Peyer's patch (tissue), 4 donors: ENCODE data around the gene EPAS1. TPM values are rescaled to one million over a fixed set of nuclear protein-coding genes. Genes with fewer than 3 reads are reported as not detected.

Source experiments
- DNase-seq, 3 donors: peaks; one replicate each; pipeline ENCODE4 v3.0.0-alpha.2; 2017 to 2019
- H3K27ac ChIP-seq, 4 donors: fragments of 200-600 bp; sonication (generic); one replicate each; pipeline ENCODE4 v1.5.1; 2016 to 2019
- H3K27me3 ChIP-seq, 2 donors: fragments of 200-600 bp; sonication (generic); one replicate each; pipeline ENCODE4 v1.5.1; 2019
- H3K36me3 ChIP-seq, 3 donors: fragments of 200-600 bp; sonication (generic); one replicate each; pipeline ENCODE4 v1.5.1; 2016 to 2019
- H3K4me1 ChIP-seq, 4 donors: fragments of 200-600 bp; sonication (generic); one replicate each; pipeline ENCODE4 v1.5.1; 2016 to 2019
- H3K4me3 ChIP-seq, 4 donors: fragments of 200-600 bp; sonication (generic); 1 replicate in 3 of 4; 2 replicates in 1 of 4; pipeline ENCODE4 v1.5.1; 2016 to 2019; ENCODE audit warnings: mild to moderate bottlenecking in 1 of 4
- H3K9me3 ChIP-seq, 4 donors: fragments of 200-600 bp; sonication (generic); one replicate each; pipeline ENCODE4 v1.5.1; 2016 to 2019; ENCODE audit warnings: mild to moderate bottlenecking in 1 of 4
- POLR2A ChIP-seq, 2 donors: fragments of 450-650 bp; IDR thresholded peaks; one replicate each; pipeline ENCODE4 v1.5.1; 2017; ENCODE audit warnings: antibody characterized with exemption in 2 of 2, mild to moderate bottlenecking in 2 of 2, moderate library complexity in 2 of 2
- total RNA-seq, 4 donors: library from RNA; depleted of rRNA; stranded (reverse); fragments of >200 nt; gene quantifications; one replicate each; pipeline ENCODE4 v1.1.0, GENCODE V29; 2016
- TF ChIP-seq, protein P1 (sequence below), 6 experiments: fragments of 450-650 bp in 4 of 6; fragments of 200-600 bp in 2 of 6; sonication (generic) in 1 of 6; IDR thresholded peaks; one replicate each; pipeline ENCODE4 v1.5.1; 2017 to 2019; ENCODE audit warnings: antibody characterized with exemption in 6 of 6, mild to moderate bottlenecking in 3 of 6, moderate library complexity in 1 of 6

The EPAS1 gene
- total RNA-seq, 4 donors from 2014 or later = 114 to 240 (median 196) TPM

DNA sequence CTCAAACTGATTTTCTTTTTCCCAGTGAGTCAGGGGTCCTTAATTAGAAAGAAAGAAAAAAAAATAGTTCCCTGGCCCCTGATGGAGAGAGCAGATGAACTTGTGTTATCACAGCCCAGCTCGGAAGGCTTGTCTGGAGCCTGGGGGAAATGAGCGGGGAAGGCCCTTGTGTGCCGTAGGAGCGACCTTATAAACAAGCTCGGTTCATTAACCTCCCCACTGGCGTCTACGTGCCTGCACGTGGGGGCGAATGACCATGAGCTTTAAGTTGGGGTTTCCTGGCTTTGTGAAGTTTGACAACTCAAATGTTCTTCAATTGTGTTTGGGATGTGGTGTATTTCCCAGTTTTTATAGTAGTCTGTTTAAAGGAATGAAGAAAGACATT lies 69.5 kb downstream of the EPAS1 start:
- DNase-seq = no peak
- no peak overlapping the region for H3K4me3 ChIP-seq
- peaks cover 0 to 7% (median 0%) of the 10 kb centered on the region in 4 donors for H3K4me1 ChIP-seq
- no peaks in the 10 kb centered on the region for H3K9me3 ChIP-seq
- TF ChIP-seq, protein P1, sequence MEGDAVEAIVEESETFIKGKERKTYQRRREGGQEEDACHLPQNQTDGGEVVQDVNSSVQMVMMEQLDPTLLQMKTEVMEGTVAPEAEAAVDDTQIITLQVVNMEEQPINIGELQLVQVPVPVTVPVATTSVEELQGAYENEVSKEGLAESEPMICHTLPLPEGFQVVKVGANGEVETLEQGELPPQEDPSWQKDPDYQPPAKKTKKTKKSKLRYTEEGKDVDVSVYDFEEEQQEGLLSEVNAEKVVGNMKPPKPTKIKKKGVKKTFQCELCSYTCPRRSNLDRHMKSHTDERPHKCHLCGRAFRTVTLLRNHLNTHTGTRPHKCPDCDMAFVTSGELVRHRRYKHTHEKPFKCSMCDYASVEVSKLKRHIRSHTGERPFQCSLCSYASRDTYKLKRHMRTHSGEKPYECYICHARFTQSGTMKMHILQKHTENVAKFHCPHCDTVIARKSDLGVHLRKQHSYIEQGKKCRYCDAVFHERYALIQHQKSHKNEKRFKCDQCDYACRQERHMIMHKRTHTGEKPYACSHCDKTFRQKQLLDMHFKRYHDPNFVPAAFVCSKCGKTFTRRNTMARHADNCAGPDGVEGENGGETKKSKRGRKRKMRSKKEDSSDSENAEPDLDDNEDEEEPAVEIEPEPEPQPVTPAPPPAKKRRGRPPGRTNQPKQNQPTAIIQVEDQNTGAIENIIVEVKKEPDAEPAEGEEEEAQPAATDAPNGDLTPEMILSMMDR (IDR thresholded peaks at IDR 0.05) = no peak
- no peak for TF ChIP-seq POLR2A (IDR thresholded peaks at IDR 0.05)
- no peaks in the 10 kb centered on the region for H3K27me3 ChIP-seq
- H3K27ac ChIP-seq = no peak overlapping the region
- H3K36me3 ChIP-seq = peaks cover 0 to 45% (median 0%) of the 10 kb centered on the region in 3 donors

DNA sequence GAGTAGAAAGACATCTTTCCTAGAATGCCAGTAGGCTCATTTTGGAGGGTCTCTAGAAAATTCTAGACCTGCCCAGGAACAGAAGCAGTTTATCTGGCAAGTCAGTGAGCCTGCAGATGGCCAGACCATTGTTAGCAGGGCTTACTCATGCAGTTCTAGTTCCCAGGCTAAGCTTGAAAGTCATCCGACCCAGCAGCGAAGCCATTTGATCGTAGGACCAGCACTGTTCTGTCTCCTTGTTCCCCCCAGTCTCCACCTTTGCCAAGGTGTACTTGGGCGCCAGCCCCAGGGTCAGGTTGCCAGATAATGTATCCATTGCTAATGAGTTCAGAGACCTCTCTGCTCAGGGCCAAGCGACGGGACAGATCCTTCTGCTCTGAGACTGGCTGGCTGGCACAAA lies 70.1 kb downstream of the EPAS1 start:
- no peak overlapping the region for H3K4me3 ChIP-seq
- DNase-seq = no peak
- H3K9me3 ChIP-seq = no peaks in the 10 kb centered on the region
- H3K27me3 ChIP-seq = no peaks in the 10 kb centered on the region
- H3K4me1 ChIP-seq = peaks cover 0 to 4% (median 0%) of the 10 kb centered on the region in 4 donors
- TF ChIP-seq, protein P1 (IDR thresholded peaks at IDR 0.05) = no peak
- TF ChIP-seq POLR2A (IDR thresholded peaks at IDR 0.05) = no peak
- peak overlapping the region in 1 of 4 donors; percentile 34 for H3K27ac ChIP-seq
- peaks cover 0 to 46% (median 0%) of the 10 kb centered on the region in 3 donors for H3K36me3 ChIP-seq

DNA sequence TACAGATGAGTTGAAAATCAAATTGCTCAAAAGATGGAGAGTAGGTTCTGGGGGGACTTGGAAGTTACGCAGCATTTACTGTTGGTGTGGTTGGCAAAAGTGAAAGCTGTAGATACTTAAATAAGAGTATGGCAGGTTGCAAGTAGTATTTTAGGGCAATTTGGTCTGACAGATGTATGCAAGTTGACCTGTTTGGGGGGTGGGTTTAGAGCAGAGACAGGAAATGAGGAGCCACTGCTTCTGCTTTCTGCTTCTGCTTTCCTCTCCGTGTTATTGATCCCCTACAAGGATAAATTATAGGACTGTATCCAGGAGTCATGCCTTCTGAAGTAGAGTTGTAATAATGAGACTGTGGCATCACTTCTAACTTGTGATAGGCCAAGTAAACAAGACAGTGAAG lies 71.2 kb downstream of the EPAS1 start:
- Histone ChIP-seq H3K27me3 (no peaks in the 10 kb centered on the region), H3K9me3 (no peaks in the 10 kb centered on the region), H3K36me3 (peaks cover 0 to 58% (median 0%) of the 10 kb centered on the region in 3 donors), H3K4me3 (no peak overlapping the region), H3K27ac (no peak overlapping the region), H3K4me1 (no peaks in the 10 kb centered on the region)
- TF ChIP-seq, protein P1 (IDR thresholded peaks at IDR 0.05) = no peak
- TF ChIP-seq POLR2A (IDR thresholded peaks at IDR 0.05) = no peak
- no peak for DNase-seq

DNA sequence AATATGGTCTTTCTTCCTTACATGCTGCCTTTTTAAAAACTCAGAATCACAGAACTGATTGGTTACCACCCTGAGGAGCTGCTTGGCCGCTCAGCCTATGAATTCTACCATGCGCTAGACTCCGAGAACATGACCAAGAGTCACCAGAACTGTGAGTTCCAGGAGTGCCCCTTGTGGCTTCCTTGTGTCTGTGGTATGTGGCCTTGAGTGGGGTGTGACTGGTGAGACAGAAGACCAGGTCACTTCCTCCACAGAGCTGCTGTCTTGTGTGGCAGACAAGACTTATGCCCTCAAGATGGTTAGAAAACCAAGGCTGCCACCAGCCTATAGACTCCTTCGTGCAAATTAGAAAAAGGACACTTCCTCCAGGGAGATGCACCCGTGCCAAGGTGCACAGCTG lies 72.6 kb downstream of the EPAS1 start:
- H3K27me3 ChIP-seq = no peaks in the 10 kb centered on the region
- H3K27ac ChIP-seq = no peak overlapping the region
- peaks cover 0 to 67% (median 0%) of the 10 kb centered on the region in 3 donors for H3K36me3 ChIP-seq
- no peak for DNase-seq
- no peaks in the 10 kb centered on the region for H3K9me3 ChIP-seq
- H3K4me1 ChIP-seq = no peaks in the 10 kb centered on the region
- TF ChIP-seq POLR2A (IDR thresholded peaks at IDR 0.05) = no peak
- TF ChIP-seq, protein P1 (IDR thresholded peaks at IDR 0.05) = no peak
- no peak overlapping the region for H3K4me3 ChIP-seq

DNA sequence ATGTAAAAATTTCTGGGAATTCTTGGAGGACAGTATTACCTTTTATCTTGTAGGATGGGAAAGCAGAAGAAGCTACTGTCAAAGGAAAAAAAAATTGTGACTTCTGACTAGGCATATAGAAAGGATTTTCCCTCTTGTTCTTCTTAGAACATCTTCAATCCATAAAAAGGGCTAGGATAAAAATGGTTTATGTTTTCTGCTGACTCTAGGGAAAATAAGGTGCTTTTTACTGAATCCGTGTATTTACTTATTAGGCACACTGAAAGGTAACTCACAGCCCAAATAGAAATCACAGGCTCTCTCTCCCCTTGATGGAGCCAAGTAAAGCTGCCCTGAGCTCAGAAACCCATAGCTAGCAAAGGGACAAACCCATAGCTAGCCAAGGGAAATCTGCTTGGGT lies 74.6 kb downstream of the EPAS1 start:
- Histone ChIP-seq H3K4me3 (no peak overlapping the region), H3K4me1 (no peaks in the 10 kb centered on the region), H3K27me3 (no peaks in the 10 kb centered on the region), H3K27ac (no peak overlapping the region), H3K9me3 (no peaks in the 10 kb centered on the region), H3K36me3 (peaks cover 0 to 76% (median 0%) of the 10 kb centered on the region in 3 donors)
- TF ChIP-seq, protein P1 (IDR thresholded peaks at IDR 0.05) = no peak
- no peak for TF ChIP-seq POLR2A (IDR thresholded peaks at IDR 0.05)
- no peak for DNase-seq

DNA sequence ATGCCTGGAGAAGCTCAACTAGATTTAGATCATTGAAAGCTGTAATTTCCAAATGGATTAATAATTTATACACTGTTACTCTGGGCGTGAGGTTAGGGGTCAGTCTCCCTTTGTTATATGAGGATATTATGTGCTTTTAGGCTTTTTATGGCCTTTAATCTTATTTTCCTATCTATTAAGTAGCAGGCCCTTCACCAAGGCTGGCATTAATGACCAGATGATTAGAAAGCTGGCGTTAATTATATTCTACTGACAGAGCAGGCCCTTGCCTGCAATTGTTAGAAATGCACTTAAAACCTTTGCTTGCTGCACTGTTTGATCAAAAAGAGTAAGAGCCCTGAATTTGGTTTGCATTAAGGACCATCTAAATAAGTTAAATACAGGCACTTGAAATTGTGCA lies 75.3 kb downstream of the EPAS1 start:
- no peak for DNase-seq
- H3K4me3 ChIP-seq = no peak overlapping the region
- H3K27ac ChIP-seq = no peak overlapping the region
- no peaks in the 10 kb centered on the region for H3K9me3 ChIP-seq
- H3K36me3 ChIP-seq = peaks cover 0 to 72% (median 0%) of the 10 kb centered on the region in 3 donors
- TF ChIP-seq, protein P1 (IDR thresholded peaks at IDR 0.05) = no peak
- TF ChIP-seq POLR2A (IDR thresholded peaks at IDR 0.05) = no peak
- H3K4me1 ChIP-seq = no peaks in the 10 kb centered on the region
- H3K27me3 ChIP-seq = no peaks in the 10 kb centered on the region
